Hippocampal formation (tissue), 2 donors: Measurements from ENCODE around the gene KTI12.

Source experiments
- DNase-seq, 2 donors: peaks; one replicate each; lab custom pipeline; 2025; lab: John Stamatoyannopoulos, UW

KTI12 gene

GRCh38 chr1:51988254-51988653 lies 45.4 kb downstream of the KTI12 start:
- DNase-seq = no peak

GRCh38 chr1:51986718-51987117 lies 46.9 kb downstream of the KTI12 start:
- DNase-seq = no peak

DNA sequence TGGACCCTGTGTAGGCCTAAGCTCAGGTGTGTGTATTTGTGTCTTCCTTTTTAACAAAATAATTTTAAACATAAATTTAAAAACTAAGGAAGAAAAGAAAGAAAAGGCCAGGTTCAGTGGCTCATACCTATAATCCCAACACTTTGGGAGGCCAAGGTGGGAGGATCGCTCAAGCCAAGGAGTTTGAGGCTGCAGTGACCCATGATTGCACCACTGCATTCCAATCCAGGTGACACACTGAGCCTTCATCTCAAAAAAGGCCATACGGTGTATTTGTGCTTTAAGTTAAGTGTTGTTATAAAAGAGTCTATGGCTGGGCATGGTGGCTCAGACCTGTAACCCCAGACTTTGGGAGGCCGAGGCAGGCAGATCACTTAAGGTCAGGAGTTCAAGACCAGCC lies 51.4 kb downstream of the KTI12 start:
- DNase-seq = no peak
